Activated T-helper 1 cell treated with anti-CD3 and anti-CD28 coated beads, Interleukin-2, amount 50 U/mL, for 16 hours (primary cell): Measurements from ENCODE around the gene TBC1D1.

ENCODE experiments used
- DNase-seq, 2 donors: peaks; one replicate each; pipeline ENCODE4 v3.0.0-alpha.2; 2020; ENCODE audit warnings: low read depth in 1 of 2, low spot score in 1 of 2

The TBC1D1 gene

GRCh38 chr4:38161208-38162113 is 270.6 kb downstream of the TBC1D1 start:
- no peak for DNase-seq

- DNase-seq = no peak
Observed at GRCh38 chr4:38162240-38162784, 271.4 kb downstream of the TBC1D1 start.

- no peak for DNase-seq
Observed at GRCh38 chr4:38163216-38164006, 272.5 kb downstream of the TBC1D1 start.

GRCh38 chr4:38164346-38164745 is 273.5 kb downstream of the TBC1D1 start:
- DNase-seq = no peak

GRCh38 chr4:38166082-38166481 is 275.2 kb downstream of the TBC1D1 start:
- DNase-seq = no peak

GRCh38 chr4:38166768-38167167 is 275.9 kb downstream of the TBC1D1 start:
- DNase-seq = no peak

GRCh38 chr4:38167973-38168372 is 277.1 kb downstream of the TBC1D1 start:
- DNase-seq = no peak

GRCh38 chr4:38169524-38169923 is 278.6 kb downstream of the TBC1D1 start:
- no peak for DNase-seq

GRCh38 chr4:38170338-38171169 is 279.7 kb downstream of the TBC1D1 start:
- DNase-seq = no peak

- DNase-seq = no peak
Observed at GRCh38 chr4:38172078-38172477, 281.2 kb downstream of the TBC1D1 start.

- no peak for DNase-seq
Observed at GRCh38 chr4:38173935-38174518, 283.1 kb downstream of the TBC1D1 start.

- no peak for DNase-seq
Observed at GRCh38 chr4:38174801-38175200, 283.9 kb downstream of the TBC1D1 start.

GRCh38 chr4:38176165-38176564 is 285.3 kb downstream of the TBC1D1 start:
- DNase-seq = no peak

- DNase-seq = peak; percentile 5 to 16
Observed at GRCh38 chr4:38177035-38177546, 286.2 kb downstream of the TBC1D1 start.

- peak; percentile 10 to 15 for DNase-seq
Observed at GRCh38 chr4:38177641-38178391, 286.9 kb downstream of the TBC1D1 start.

GRCh38 chr4:38178392-38178995 is 287.6 kb downstream of the TBC1D1 start:
- no peak for DNase-seq

GRCh38 chr4:38179690-38180377 is 288.9 kb downstream of the TBC1D1 start:
- DNase-seq = peak; percentile 55 to 63

GRCh38 chr4:38180456-38180855 is 289.6 kb downstream of the TBC1D1 start:
- DNase-seq = no peak

- no peak for DNase-seq
Observed at GRCh38 chr4:38181286-38181685, 290.4 kb downstream of the TBC1D1 start.
